Testis (tissue), 2 donors: ENCODE measurements around the gene BEGAIN.

ENCODE experiments used
- CTCF ChIP-seq, 3 experiments: fragments of 450-650 bp in 2 of 3; fragments of 200-600 bp in 1 of 3; sonication (generic) in 1 of 3; IDR thresholded peaks; one replicate each; pipeline ENCODE4 v1.5.1; 2016 to 2019; ENCODE audit warnings: antibody characterized with exemption in 3 of 3, mild to moderate bottlenecking in 2 of 3, moderate library complexity in 1 of 3
- POLR2A ChIP-seq: fragments of 450-650 bp; IDR thresholded peaks from one replicate; pipeline ENCODE4 v1.6.1; 2017; ENCODE audit warnings: antibody characterized with exemption, mild to moderate bottlenecking, moderate library complexity

GRCh38 chr14:100540926-100541620 is 46.1 kb downstream of the BEGAIN start:
- TF ChIP-seq CTCF (IDR thresholded peaks at IDR 0.05), result no peak
- no peak for TF ChIP-seq POLR2A
